ENCODE results near the gene RNF215.

RNF215 gene

GRCh38 chr22:30386960-30387827 is at the start of gene RNF215:
Gene RNF215 (minus strand): TSS chr22:30387411. CDS start chr22:30387313, 98 bp downstream.
- DNase-seq (ENCODE audit: insufficient read length, low spot score) (peak; percentile 96), FAIRE-seq (peak; percentile 48)

DNA sequence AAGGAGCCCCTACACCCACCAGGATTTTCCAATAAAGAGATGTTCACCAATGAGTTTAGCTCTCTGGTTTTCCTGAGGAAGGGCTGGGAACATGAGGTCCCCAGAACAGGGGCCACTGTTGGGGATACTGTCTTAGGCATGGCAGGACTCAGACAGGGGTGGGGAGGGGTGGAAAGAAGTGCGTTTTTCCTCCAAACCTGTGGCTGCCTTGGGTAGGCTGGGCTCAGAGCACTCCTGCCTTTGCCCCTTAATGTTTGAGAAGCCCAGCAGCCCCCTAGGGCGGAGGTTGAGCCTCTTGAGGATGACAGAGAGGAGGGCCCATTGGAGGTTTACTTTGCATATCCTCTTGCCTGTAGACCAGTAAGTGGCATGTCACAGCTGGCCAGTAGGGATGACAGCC is 49.0 kb upstream of the RNF215 start:
- DNase-seq (ENCODE audit: insufficient read length, low spot score) (no peak), FAIRE-seq (no peak)

GRCh38 chr22:30435674-30436126 is 48.5 kb upstream of the RNF215 start:
- DNase-seq (ENCODE audit: insufficient read length, low spot score) = no peak
- FAIRE-seq = peak; percentile 94

- no peak for DNase-seq (ENCODE audit: insufficient read length, low spot score)
- FAIRE-seq = no peak
Observed at GRCh38 chr22:30434843-30435242, 47.6 kb upstream of the RNF215 start.

DNA sequence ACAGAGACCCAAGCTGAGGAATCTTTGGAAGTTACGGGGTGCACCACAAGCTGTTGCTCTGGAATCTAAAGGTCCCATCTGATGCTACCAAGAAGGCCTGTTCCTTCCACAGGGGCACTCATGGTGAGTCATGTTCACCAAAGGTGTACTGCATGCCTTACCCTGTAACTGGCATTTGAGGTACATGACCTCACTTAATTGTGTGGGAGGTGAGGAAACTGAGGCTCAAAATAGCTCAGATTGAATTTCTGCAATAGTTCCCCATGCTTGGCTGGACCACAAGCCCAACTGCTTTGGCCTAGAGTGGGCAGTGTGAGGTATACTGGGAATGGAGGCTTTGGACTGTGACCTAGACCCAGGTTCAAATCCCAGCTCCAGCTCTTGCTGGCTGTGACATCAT is 46.6 kb upstream of the RNF215 start:
- no peak for DNase-seq (ENCODE audit: insufficient read length, low spot score)
- no peak for FAIRE-seq

- FAIRE-seq (no peak), DNase-seq (ENCODE audit: insufficient read length, low spot score) (no peak)
Observed at GRCh38 chr22:30433227-30433626, 46.0 kb upstream of the RNF215 start.

DNA sequence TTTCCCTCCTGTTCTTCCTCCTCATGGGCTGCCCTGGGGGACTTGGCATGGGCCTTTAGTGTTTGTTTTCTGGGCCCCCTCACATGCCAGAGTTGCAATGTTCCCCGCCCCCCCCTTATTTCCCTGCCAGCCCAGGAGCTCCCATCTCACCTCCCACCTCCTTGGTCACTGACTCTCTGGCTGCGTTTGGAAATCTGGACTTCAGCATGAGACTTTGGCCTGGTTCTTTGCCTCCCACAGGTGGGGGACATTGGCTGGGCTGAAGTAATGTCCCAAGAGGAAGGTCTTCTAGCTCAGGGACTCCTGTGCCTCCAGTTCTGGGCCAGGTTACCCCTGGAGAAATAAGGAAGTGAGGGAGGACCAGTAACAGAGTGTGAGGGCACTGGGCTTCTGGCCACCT is 45.3 kb upstream of the RNF215 start:
- FAIRE-seq = no peak
- no peak for DNase-seq (ENCODE audit: insufficient read length, low spot score)

- FAIRE-seq (no peak), DNase-seq (ENCODE audit: insufficient read length, low spot score) (no peak)
Observed at GRCh38 chr22:30432096-30432495, 44.9 kb upstream of the RNF215 start.

- DNase-seq (ENCODE audit: insufficient read length, low spot score) (no peak), FAIRE-seq (no peak)
Observed at GRCh38 chr22:30430933-30431332, 43.7 kb upstream of the RNF215 start.

DNA sequence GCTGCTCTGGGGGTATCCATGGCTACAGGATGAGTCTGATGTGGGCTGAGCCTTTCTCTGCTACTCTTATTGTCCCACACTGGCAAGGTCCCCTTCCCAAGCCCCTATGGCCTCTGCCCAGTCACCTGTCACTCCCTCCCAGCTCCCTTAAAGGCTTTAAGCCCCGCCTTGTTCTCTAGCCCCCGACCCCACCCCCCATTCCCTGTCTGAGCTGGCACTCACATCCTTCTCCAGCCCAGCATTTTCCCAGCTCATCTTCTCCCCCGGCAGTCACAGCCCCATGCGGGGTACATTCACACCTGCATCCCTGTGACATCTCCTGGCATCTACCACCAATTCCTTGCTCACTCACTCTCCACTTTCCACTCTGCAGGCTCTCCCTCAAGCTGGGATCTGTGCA is 42.7 kb upstream of the RNF215 start:
- DNase-seq (ENCODE audit: insufficient read length, low spot score) = no peak
- no peak for FAIRE-seq

DNA sequence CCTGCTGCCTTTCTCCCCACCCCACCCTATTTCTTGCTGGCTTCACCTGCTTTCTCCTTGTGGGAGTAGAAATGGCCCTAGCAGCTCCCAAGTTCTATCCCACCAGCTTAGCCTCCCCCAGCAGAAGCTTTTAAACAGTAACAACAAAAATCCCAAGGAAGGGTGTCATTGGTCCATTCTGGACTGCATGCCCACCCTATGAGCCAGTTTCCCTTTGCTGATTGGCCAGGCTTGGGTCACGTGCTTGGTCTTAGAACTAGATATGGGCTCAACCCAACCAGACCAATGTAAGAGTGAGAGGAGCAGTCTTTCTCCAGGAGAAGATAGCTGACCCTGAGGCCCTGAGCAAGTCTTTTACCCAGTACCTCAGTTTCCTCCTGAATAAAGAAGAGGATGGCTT is 40.7 kb upstream of the RNF215 start:
- DNase-seq (ENCODE audit: insufficient read length, low spot score) (no peak), FAIRE-seq (no peak)

DNA sequence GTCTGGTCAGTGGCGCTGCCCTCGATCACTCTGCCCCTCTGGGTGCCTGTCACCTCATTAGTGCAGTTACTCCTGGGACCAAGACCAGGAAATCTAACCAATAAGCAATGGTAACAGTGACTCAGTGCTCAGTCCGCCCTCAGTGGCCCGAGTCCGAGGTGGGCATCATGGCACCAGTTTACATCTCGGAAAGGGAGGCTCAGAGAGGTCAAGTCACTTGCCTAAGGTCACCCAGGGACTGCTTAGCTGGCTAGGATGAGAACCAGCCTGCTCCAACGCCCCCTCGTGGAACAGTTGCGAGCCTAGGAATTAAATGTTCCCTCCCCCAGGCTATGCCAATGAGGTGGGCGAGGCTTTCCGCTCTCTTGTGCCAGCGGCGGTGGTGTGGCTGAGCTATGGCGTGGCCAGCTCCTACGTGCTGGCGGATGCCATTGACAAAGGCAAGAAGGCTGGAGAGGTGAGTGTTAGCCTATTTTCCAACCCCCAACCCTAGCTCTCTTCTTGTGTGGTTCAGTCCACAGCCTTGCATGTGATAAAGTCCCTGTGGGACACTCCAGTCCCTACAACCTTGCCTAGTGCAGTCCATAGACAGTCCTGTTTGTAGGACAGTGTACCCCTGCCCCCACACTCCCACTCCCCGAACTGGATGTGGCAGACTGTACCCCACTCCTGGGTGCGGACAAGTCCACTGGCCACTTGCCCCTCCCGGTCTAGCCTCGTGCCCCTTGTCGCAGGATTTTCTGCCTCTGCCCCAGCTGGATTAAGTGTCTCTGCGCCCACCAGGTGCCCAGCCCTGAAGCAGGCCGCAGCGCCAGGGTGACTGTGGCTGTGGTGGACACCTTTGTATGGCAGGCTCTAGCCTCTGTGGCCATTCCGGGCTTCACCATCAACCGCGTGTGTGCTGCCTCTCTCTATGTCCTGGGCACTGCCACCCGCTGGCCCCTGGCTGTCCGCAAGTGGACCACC is 39.5 kb upstream of the RNF215 start:
- FAIRE-seq (peak; percentile 97), DNase-seq (ENCODE audit: insufficient read length, low spot score) (peak; percentile 68)

DNA sequence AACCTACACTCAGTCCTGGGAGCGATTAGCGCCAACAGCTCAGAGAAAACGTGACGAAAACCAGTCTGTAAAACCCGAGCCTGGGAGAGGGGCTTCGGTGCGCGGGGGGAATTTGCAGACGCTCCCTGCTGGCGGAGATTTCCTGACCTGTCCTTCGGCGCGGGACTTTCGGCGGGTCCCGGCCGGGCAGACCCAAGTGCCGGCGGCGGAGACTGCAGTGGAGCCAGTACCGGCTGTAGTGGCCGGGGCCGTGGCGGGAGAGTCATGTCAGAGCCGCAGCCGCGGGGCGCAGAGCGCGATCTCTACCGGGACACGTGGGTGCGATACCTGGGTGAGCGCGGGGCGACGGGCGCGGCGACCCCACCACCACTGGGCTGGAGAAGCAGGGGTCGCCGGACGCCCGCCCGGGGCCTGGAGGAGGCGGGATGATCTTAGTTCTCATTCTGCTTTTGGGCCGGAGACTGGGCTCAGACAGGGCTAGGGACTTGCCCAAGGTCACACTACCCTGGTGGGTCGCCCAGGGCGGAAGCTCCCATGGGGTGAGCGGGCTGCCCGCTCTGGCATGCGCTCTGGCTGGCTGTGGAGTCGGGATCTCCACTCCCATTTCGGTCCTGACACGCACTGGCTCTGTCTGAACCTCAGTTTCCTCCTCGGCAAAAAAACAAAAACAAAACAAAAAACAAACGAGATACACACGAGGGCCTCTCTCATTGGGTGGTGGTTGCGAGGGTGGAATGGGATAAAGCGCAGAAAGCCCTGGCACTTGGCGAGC is 38.6 kb upstream of the RNF215 start, which contains the start of gene MTFP1:
TSS of gene MTFP1 (plus strand) at position 153 of the 772 bp plus-strand sequence. CDS start at position 265, 112 bp downstream.
- FAIRE-seq (peak; percentile 85), DNase-seq (ENCODE audit: insufficient read length, low spot score) (no peak)

DNA sequence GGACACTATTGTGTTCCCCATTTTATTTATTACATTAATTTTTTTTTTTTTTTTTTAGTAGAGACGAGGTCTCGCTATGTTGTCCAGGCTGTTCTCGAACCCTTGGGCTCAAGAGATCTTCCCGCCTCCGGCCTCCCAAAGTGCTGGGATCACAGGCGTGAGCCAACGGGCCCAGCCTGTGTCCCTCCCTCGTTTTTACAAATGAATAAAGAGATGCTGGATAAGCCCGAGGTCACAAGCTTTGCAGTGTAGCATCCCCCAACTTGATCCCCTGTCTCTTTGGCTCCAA is 38.1 kb upstream of the RNF215 start:
- no peak for DNase-seq (ENCODE audit: insufficient read length, low spot score)
- FAIRE-seq = no peak

DNA sequence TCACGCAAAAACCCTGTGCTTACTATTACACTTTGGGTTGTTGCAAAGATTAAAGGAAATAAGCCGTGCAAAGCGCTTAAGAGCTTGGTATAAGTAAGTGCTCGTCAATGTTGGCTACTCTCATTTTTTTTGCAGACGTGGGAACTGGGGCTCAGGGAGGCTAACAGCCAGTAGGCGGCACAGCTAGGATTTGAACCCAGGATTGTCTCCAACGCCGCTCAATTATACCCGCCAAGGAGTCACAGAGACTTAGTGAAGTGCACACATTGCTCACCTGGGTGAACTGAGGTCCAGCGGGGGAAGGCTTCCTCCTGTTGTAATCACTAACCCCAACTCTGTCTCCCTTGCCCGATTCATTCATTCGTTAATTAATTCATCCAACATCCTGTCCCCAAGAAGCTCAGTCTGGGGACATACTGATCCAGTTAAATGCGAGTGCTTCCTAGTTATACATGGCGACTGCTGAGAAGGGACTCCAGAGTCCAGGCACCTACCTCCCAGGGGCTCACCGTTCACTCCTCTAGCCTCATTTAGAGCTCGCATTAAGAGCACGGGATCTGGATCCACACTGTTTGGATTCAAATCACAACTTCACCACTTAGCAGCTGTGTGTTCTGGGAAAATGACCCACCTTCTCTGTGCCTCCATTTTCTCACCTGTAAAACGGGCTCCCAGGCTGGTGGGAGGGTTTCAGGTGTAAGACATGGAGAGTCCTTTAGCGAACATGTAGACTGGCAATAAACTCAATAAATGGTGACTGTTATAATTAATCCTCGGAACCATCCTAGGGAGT is 37.5 kb upstream of the RNF215 start:
- FAIRE-seq (no peak), DNase-seq (ENCODE audit: insufficient read length, low spot score) (no peak)

GRCh38 chr22:30423959-30424533 is 36.8 kb upstream of the RNF215 start:
- FAIRE-seq = peak; percentile 97
- peak; percentile 84 for DNase-seq (ENCODE audit: insufficient read length, low spot score)

- DNase-seq (ENCODE audit: insufficient read length, low spot score) (no peak), FAIRE-seq (no peak)
Observed at GRCh38 chr22:30423301-30423958, 36.2 kb upstream of the RNF215 start.

DNA sequence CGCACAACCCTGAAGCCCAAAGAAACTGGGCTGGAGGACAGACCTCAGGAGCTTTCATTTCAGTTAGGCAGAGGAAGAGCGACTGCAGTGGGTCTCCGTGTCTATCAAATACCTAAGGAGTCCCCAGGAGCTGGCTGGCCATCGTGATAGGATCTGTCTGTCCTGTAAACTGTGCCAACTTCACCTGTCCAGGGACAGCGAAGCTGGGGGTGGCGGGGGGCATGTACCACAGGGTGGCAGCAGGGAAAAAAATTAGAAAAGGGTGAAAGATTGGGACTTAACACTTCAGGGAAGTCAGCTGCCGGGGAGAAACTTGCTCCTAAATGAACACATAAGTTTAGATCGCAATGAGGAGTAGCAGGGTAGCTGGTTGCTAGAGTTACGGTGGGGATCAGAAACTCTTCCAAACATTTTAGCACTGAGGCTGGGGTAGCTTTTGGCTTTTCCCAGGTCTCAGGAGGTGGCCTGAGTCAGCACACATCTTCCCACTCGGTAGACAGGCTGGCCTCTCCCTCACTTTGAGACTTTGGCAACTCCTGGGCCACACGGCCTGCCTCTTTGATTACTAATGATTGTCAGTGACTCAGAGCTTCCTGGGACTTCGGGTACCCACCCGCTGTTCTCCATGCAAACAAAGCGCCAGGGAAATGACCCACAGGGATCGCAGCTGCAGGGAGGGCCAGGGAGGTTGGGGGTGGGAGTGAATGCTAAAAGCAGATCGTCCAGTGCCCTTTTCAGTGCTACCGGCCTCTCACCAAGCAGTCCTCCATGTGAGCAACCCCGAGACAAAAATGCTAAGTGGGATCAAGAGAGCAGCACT is 35.5 kb upstream of the RNF215 start:
- FAIRE-seq = no peak

More for the DNA sequence above, 35.5 kb upstream of the RNF215 start:
- DNase-seq (ENCODE audit: insufficient read length, low spot score) = no peak
